HepG2 (cell line): Measurements from ENCODE around the gene RAB18. TPM values are rescaled to one million over a fixed set of nuclear protein-coding genes. Genes with fewer than 3 reads are reported as not detected.

ENCODE experiments used
- CEBPB ChIP-seq: IDR thresholded peaks from 2 replicates; pipeline ENCODE4 v1.6.1; 2011; ENCODE audit warnings: low read depth, low read length, improper control_type of control experiment, borderline replicate concordance
- FOXP1 ChIP-seq, 2 experiments: fragments of 450-650 bp in 1 of 2; IDR thresholded peaks; 2 replicates each; pipeline ENCODE4 v1.6.1; 2017 to 2018; ENCODE audit warnings: antibody characterized with exemption in 1 of 2
- HMG20B ChIP-seq: conservative IDR thresholded peaks from 2 replicates; pipeline ENCODE4 v1.6.1; 2016; ENCODE audit warnings: missing genetic modification reagents, missing compliant biosample characterization
- JUNB ChIP-seq: sonication (generic); formaldehyde crosslinking; IDR thresholded peaks from 2 replicates; pipeline ENCODE4 v1.8.0; 2022; ENCODE audit warnings: missing genetic modification reagents, mild to moderate bottlenecking, borderline replicate concordance
- RARA ChIP-seq: IDR thresholded peaks from 2 replicates; pipeline ENCODE4 v1.6.1; 2016; ENCODE audit warnings: missing genetic modification reagents, missing compliant biosample characterization
- U2AF2 ChIP-seq: fragments of 200-400 bp; formaldehyde crosslinking; IDR thresholded peaks from 2 replicates; pipeline ENCODE4 v1.6.1; 2017; ENCODE audit warnings: low read depth, mild to moderate bottlenecking, low read length
- ZBTB8A ChIP-seq: sonication (generic); formaldehyde crosslinking; IDR thresholded peaks from 2 replicates; pipeline ENCODE4 v1.4.0; 2020; ENCODE audit warnings: mild to moderate bottlenecking, low read depth, missing genetic modification reagents, borderline replicate concordance
- ZNF558 ChIP-seq: sonication (generic); formaldehyde crosslinking; IDR thresholded peaks from 2 replicates; pipeline ENCODE4 v1.9.0; 2022; ENCODE audit warnings: mild to moderate bottlenecking, missing genetic modification reagents, borderline replicate concordance
- ZZZ3 ChIP-seq: sonication (generic); formaldehyde crosslinking; IDR thresholded peaks from 2 replicates; pipeline ENCODE4 v1.4.0; 2020; ENCODE audit warnings: missing genetic modification reagents, mild to moderate bottlenecking, borderline replicate concordance
- polyA plus RNA-seq, 8 experiments: library from polyadenylated mRNA; depleted of rRNA in 3 of 8; stranded (reverse) in 7 of 8; unstranded in 1 of 8; fragments of >200 nt; fragmentation: Illumina TruSeq in 4 of 8; extraction: Trizol in 4 of 8; gene quantifications; 2 replicates each; pipeline versions ENCODE4 v1.2.1 to v1.2.3, GENCODE V29; 2011 to 2016; ENCODE audit warnings: low read depth in 4 of 8, missing spikeins in 1 of 8, mixed read lengths in 1 of 8; ENCODE audit not compliant: insufficient read depth in 1 of 8
- total RNA-seq, 5 experiments: library from RNA; depleted of rRNA; stranded (reverse); fragments of >200 nt; fragmentation: Illumina TruSeq; extraction: Trizol; gene quantifications; 2 replicates each; pipeline ENCODE4 v1.2.3, GENCODE V29; 2016; ENCODE audit warnings: low read depth in 1 of 5
- TF ChIP-seq, protein P1 (sequence below): sonication (generic); formaldehyde crosslinking; IDR thresholded peaks from 2 replicates; pipeline ENCODE4 v1.8.0; 2022; ENCODE audit warnings: missing genetic modification reagents, mild to moderate bottlenecking, moderate library complexity, borderline replicate concordance
- TF ChIP-seq, protein P2 (sequence below): sonication (generic); formaldehyde crosslinking; IDR thresholded peaks from 2 replicates; pipeline ENCODE4 v1.4.0; 2020; ENCODE audit warnings: missing genetic modification reagents, low read depth, mild to moderate bottlenecking, borderline replicate concordance

The RAB18 gene
- total and polyA plus RNA-seq, 2 of the 13 experiments (the other 11 are each of a cell fraction or from before 2014, with no cell fraction given) = 22.3 to 69.1 TPM

DNA sequence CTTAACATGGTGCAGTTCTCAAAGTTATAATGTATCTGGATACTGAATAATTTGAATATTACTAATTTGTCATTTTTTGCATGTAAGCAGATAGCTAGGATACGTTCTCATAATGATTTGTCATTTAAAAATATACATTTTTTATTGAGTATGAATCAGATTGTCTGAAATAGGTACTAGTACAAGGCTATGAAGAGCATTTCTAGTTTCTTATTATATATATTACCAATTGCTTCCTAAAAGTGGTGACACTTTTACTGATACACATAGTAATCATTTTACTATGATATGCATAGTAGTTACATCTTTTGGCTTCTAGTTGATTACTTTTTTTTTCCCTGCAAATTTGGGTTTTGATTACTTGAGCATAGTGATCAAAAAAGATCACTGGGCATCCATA is 26.4 kb downstream of the RAB18 start (continued):
- TF ChIP-seq JUNB (CRISPR knock-in tag) = no peak
- TF ChIP-seq, protein P1, sequence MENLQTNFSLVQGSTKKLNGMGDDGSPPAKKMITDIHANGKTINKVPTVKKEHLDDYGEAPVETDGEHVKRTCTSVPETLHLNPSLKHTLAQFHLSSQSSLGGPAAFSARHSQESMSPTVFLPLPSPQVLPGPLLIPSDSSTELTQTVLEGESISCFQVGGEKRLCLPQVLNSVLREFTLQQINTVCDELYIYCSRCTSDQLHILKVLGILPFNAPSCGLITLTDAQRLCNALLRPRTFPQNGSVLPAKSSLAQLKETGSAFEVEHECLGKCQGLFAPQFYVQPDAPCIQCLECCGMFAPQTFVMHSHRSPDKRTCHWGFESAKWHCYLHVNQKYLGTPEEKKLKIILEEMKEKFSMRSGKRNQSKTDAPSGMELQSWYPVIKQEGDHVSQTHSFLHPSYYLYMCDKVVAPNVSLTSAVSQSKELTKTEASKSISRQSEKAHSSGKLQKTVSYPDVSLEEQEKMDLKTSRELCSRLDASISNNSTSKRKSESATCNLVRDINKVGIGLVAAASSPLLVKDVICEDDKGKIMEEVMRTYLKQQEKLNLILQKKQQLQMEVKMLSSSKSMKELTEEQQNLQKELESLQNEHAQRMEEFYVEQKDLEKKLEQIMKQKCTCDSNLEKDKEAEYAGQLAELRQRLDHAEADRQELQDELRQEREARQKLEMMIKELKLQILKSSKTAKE (CRISPR knock-in tag) = no peak
- TF ChIP-seq CEBPB = no peak
- TF ChIP-seq FOXP1 (IDR thresholded peaks at IDR 0.05) = no peak
- TF ChIP-seq FOXP1 (CRISPR knock-in tag; IDR thresholded peaks at IDR 0.05) = no peak
- no peak for TF ChIP-seq RARA (CRISPR knock-in tag)
- TF ChIP-seq ZZZ3 (CRISPR knock-in tag) = no peak
- no peak for TF ChIP-seq ZNF558 (CRISPR knock-in tag)
- TF ChIP-seq HMG20B = no peak
- TF ChIP-seq U2AF2 = no peak
- TF ChIP-seq, protein P2, sequence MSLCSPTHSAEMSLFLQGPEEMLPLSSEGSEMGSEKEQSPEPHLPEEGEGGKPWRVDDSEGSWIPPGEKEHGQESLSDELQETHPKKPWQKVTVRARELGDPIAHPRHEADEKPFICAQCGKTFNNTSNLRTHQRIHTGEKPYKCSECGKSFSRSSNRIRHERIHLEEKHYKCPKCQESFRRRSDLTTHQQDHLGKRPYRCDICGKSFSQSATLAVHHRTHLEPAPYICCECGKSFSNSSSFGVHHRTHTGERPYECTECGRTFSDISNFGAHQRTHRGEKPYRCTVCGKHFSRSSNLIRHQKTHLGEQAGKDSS (CRISPR knock-in tag) = no peak
- no peak for TF ChIP-seq ZBTB8A
